ENCODE measurements around the gene ARHGAP25. TPM values are rescaled to one million over a fixed set of nuclear protein-coding genes. Genes with fewer than 3 reads are reported as not detected.

The ARHGAP25 gene
- total RNA-seq, 4 donors from 2014 or later = 2.2 to 11.6 (median 7.2) TPM

- TF ChIP-seq POLR2AphosphoS5 (IDR thresholded peaks at IDR 0.05) (no peak), POLR2A (IDR thresholded peaks at IDR 0.05) (no peak), EP300 (IDR thresholded peaks at IDR 0.05; ENCODE audit: low read depth) (no peak)
- no peaks in the 10 kb centered on the region for H3K27me3 ChIP-seq
- no peaks in the 10 kb centered on the region for H3K4me1 ChIP-seq
- H3K9me3 ChIP-seq = peaks cover 4 to 9% of the 10 kb centered on the region in 2 donors
- intact Hi-C loops (cut with DNase I; ENCODE audit: low total_unique reads) (no loop called here), in situ Hi-C loops (cut with MboI; ENCODE audit: low pct_ligation_motif_present in 1 of 4, low pct_unique_long_range_greater_than_20kb in 1 of 4, low sequenced_read_pairs in 3 of 4) (no loop called here)
- DNase-seq = no peak
- H3K27ac ChIP-seq = no peak overlapping the region
- no peaks in the 10 kb centered on the region for H3K36me3 ChIP-seq
- no peak overlapping the region for H3K4me3 ChIP-seq
- 90 to 92% methylated on average over 2 to 4 of the region's 4 CpGs for WGBS, 2 donors (ENCODE audit: low coverage in 1 of 2)
These were observed 38.6 kb upstream of the ARHGAP25 start for GRCh38 chr2:68695971-68696370.

DNA sequence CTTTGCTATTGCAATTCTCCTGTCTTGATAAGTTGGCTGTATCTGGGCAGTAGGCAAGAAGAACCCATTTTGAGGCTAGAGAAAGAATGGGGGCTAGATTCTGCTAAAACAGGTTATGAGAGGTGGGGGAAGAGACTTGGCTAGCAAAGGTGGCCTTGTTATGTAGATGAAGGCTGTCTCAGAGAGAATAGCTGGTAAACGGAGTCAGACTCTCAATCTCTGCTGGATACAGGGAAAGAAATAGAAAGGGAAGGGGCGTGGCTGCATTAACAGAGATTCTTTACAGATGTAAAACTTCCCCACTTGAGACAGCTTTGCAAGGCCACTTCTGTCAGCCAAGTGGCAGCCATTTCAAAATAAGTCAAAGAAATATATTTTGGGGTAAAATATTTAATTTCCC is 38.1 kb upstream of the ARHGAP25 start:
- no peak for DNase-seq
- Histone ChIP-seq H3K36me3 (no peaks in the 10 kb centered on the region), H3K27ac (no peak overlapping the region), H3K9me3 (peaks cover 5 to 9% of the 10 kb centered on the region in 2 donors), H3K4me3 (no peak overlapping the region), H3K27me3 (no peaks in the 10 kb centered on the region), H3K4me1 (no peaks in the 10 kb centered on the region)
- no peak for TF ChIP-seq POLR2AphosphoS5 (IDR thresholded peaks at IDR 0.05)
- no peak for TF ChIP-seq POLR2A (IDR thresholded peaks at IDR 0.05)
- in situ Hi-C loops (cut with MboI; ENCODE audit: low pct_ligation_motif_present in 1 of 4, low pct_unique_long_range_greater_than_20kb in 1 of 4, low sequenced_read_pairs in 3 of 4) (no loop called here), intact Hi-C loops (cut with DNase I; ENCODE audit: low total_unique reads) (no loop called here)
- 80 to 84% methylated on average over 1 to 2 of the region's 2 CpGs for WGBS, 2 donors (ENCODE audit: low coverage in 1 of 2)

DNA sequence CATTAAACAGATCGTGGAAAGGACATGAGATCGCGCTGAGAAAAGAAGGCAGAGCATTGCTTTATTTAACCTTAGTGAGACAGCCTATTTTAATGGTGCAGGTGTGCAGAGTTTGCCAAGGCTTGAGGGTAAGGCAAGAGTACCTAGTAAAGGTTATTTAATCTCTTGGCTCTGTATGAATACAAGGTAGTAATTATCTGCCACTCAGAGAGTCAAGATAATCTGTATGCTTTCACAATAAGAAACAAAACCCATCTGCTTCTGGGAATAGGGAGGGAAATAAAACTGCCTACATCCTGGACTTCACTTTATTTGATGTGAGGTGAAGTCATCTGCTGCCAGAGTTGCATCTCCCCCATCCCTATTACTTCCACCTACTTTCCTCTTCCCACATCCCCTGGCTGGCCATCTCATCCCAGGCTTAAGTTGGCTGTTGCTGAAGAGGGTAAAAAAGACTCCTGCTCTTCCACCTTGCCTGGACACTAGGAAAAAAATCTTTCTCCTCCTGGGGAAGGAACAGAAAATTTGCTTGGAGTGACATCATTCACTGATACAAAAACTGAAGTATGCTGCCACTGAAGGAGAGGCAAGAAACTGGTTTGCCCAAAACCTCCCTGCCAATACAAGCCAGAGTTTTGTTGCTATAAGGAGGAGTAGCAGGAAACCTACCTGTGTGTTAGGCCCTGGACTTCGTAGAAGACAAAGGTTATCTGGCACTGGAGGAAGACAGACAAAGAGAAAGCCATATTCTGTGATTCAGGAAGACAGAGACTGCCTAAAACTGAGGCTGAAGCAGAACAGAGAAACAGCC is 35.8 kb upstream of the ARHGAP25 start:
- no peaks in the 10 kb centered on the region for H3K4me1 ChIP-seq
- H3K9me3 ChIP-seq = peaks cover 5 to 9% of the 10 kb centered on the region in 2 donors
- no peak for DNase-seq
- H3K27ac ChIP-seq = no peak overlapping the region
- H3K27me3 ChIP-seq = no peaks in the 10 kb centered on the region
- 60 to 63% methylated on average over 3 to 4 of the region's 4 CpGs for WGBS, 2 donors (ENCODE audit: low coverage in 1 of 2)
- intact Hi-C loops (cut with DNase I; ENCODE audit: low total_unique reads) = no loop called here
- no peak overlapping the region for H3K4me3 ChIP-seq
- no peak for TF ChIP-seq POLR2AphosphoS5 (IDR thresholded peaks at IDR 0.05)
- TF ChIP-seq CTCF (IDR thresholded peaks at IDR 0.05) = no peak
- no peak for TF ChIP-seq POLR2A (IDR thresholded peaks at IDR 0.05)
- no peak for TF ChIP-seq EP300 (IDR thresholded peaks at IDR 0.05; ENCODE audit: low read depth)
- H3K36me3 ChIP-seq = no peaks in the 10 kb centered on the region
- in situ Hi-C loops (cut with MboI; ENCODE audit: low pct_ligation_motif_present in 1 of 4, low pct_unique_long_range_greater_than_20kb in 1 of 4, low sequenced_read_pairs in 3 of 4) = no loop called here

DNA sequence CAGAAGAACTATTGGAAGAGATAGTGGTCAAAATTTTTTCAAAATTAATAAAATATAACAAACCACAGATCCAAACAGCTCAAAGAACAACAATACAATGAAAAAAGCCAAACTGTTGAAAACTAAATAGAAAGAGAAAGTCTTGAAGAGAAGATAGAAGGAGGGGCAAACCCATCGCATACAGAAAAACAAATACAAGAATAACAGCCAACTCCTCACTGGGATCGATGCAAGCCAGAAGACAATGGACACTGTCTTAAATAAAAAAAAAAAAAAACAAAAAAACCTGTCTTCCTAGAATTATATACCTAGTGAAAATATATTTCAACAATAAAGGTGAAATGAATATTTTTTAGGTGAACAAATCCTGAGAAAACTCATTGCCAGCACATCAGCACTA is 34.1 kb upstream of the ARHGAP25 start:
- H3K9me3 ChIP-seq = peaks cover 5 to 9% of the 10 kb centered on the region in 2 donors
- intact Hi-C loops (cut with DNase I; ENCODE audit: low total_unique reads) = no loop called here
- 89 to 100% methylated on average over 1 to 2 of the region's 2 CpGs for WGBS, 2 donors (ENCODE audit: low coverage in 1 of 2)
- no peak overlapping the region for H3K4me3 ChIP-seq
- DNase-seq = no peak
- no peaks in the 10 kb centered on the region for H3K27me3 ChIP-seq
- TF ChIP-seq POLR2AphosphoS5 (IDR thresholded peaks at IDR 0.05) (no peak), POLR2A (IDR thresholded peaks at IDR 0.05) (no peak), EP300 (IDR thresholded peaks at IDR 0.05; ENCODE audit: low read depth) (no peak), CTCF (IDR thresholded peaks at IDR 0.05) (no peak)
- no peak overlapping the region for H3K27ac ChIP-seq
- in situ Hi-C loops (cut with MboI; ENCODE audit: low pct_ligation_motif_present in 1 of 4, low pct_unique_long_range_greater_than_20kb in 1 of 4, low sequenced_read_pairs in 3 of 4) = loop anchor here in 2 of 4 donors (10.0 to 25.0 kb wide), 2 partner anchors 212 to 236 kb away; partner anchors contain the start of genes APLF (in 1 of the 2) and FBXO48 (in 1 of the 2)
- H3K36me3 ChIP-seq = no peaks in the 10 kb centered on the region
- H3K4me1 ChIP-seq = no peaks in the 10 kb centered on the region

DNA sequence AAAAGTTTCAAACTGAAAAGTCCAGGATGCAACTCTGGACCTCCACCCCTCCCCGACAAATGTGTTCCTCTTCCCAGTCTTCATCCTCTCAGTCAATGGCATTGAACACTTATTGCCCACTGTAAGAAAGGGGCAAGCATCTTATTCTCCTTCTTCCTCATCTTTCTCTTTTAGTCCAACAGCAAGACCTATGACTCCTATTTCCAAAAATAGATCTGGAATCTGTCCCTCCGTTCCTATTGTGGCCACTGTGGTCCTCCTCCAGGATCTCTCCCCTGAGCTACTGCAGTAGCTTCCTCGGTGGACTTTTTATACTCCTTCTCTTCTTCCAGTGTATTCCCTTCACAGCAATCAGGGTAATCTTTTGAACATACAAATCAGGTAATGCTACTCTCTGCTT is 28.0 kb upstream of the ARHGAP25 start:
- H3K4me3 ChIP-seq = no peak overlapping the region
- no peaks in the 10 kb centered on the region for H3K27me3 ChIP-seq
- in situ Hi-C loops (cut with MboI; ENCODE audit: low pct_ligation_motif_present in 1 of 4, low pct_unique_long_range_greater_than_20kb in 1 of 4, low sequenced_read_pairs in 3 of 4) = loop anchor here in 2 of 4 donors (10.0 to 25.0 kb wide), 2 partner anchors 206 to 242 kb away; partner anchors contain the start of genes APLF (in 1 of the 2) and FBXO48 (in 1 of the 2)
- WGBS, 2 donors (ENCODE audit: low coverage in 1 of 2) = 58 to 100% methylated on average over 1 to 3 of the region's 3 CpGs
- H3K36me3 ChIP-seq = no peaks in the 10 kb centered on the region
- intact Hi-C loops (cut with DNase I; ENCODE audit: low total_unique reads) = no loop called here
- no peak overlapping the region for H3K27ac ChIP-seq
- no peaks in the 10 kb centered on the region for H3K9me3 ChIP-seq
- H3K4me1 ChIP-seq = peaks cover 0 to 3% (median 0%) of the 10 kb centered on the region in 4 donors
- DNase-seq = no peak
- TF ChIP-seq EP300 (IDR thresholded peaks at IDR 0.05; ENCODE audit: low read depth) (no peak), CTCF (IDR thresholded peaks at IDR 0.05) (no peak), POLR2AphosphoS5 (IDR thresholded peaks at IDR 0.05) (no peak), POLR2A (IDR thresholded peaks at IDR 0.05) (no peak)
